Psoas muscle (tissue), 8 donors: ENCODE measurements around the gene RNF220. TPM values are rescaled to one million over a fixed set of nuclear protein-coding genes. Genes with fewer than 3 reads are reported as not detected.
A peak's percentile ranks its signal among the peaks of the same experiment; 100 is the strongest.

Experiments
- ATAC-seq, 4 donors: fragments of 200-7000 bp; cut with Tn5 transposase; one replicate each; pipeline ENCODE4 v1.9.1; 2020; ENCODE audit warnings: moderate library complexity in 3 of 4, mild to moderate bottlenecking in 2 of 4
- DNase-seq, 2 donors: peaks; one replicate each; pipeline ENCODE4 v3.0.0-alpha.2; 2020
- H3K27ac ChIP-seq: fragments of 200-600 bp; one replicate; pipeline ENCODE4 v1.8.0; 2022
- H3K27me3 ChIP-seq, 3 donors: fragments of 200-600 bp in 1 of 3; one replicate each; pipeline versions ENCODE4 v1.6.1 to v1.8.0; 2013 to 2022; ENCODE audit warnings: low read length in 2 of 3, mild to moderate bottlenecking in 2 of 3, moderate library complexity in 1 of 3; ENCODE audit not compliant: insufficient read depth in 3 of 3
- H3K36me3 ChIP-seq, 2 donors: fragments of 200-600 bp in 1 of 2; one replicate each; pipeline versions ENCODE4 v1.6.1 to v1.8.0; 2013 to 2022; ENCODE audit warnings: low read depth in 1 of 2, mild to moderate bottlenecking in 1 of 2, moderate library complexity in 1 of 2; ENCODE audit not compliant: insufficient read depth in 1 of 2
- H3K4me1 ChIP-seq: fragments of 200-600 bp; one replicate; pipeline ENCODE4 v1.8.0; 2022
- H3K4me3 ChIP-seq: fragments of 200-600 bp; one replicate; pipeline ENCODE4 v1.8.0; 2022; ENCODE audit warnings: mild to moderate bottlenecking
- H3K9me3 ChIP-seq: fragments of 200-600 bp; one replicate; pipeline ENCODE4 v1.8.0; 2022
- WGBS, 3 donors: extraction: QIAGEN DNeasy Blood & Tissue Kit; methylation state at CpG; one replicate each; pipeline versions ENCODE4 v1.1.6 to v1.1.7; 2013; 5-methylcytosine and 5-hydroxymethylcytosine counted together
- intact Hi-C, 2 donors: fragments of 100-400 bp; cut with DNase I; formaldehyde crosslinking; loops; one replicate each; pipeline versions ENCODE4 v1.11.0 to v1.14.2; 2022
- polyA plus RNA-seq, 3 donors: library from polyadenylated mRNA; stranded (reverse); fragments of 200-250 nt; gene quantifications; one replicate each; pipeline ENCODE4 v1.2.3, GENCODE V29; 2013
- total RNA-seq, 4 donors: library from RNA; stranded (reverse); fragmentation: NEBNext Ultra II Directional in 2 of 4; extraction: Animal tissue kit (Norgen Biotek cat#: 25700) in 2 of 4; gene quantifications; one replicate each; pipeline versions ENCODE4 v1.2.1 to v1.2.4, GENCODE V29; 2021 to 2023
- TF ChIP-seq, protein P1 (sequence below): fragments of 200-600 bp; IDR thresholded peaks from one replicate; pipeline ENCODE4 v1.8.0; 2022; ENCODE audit warnings: antibody characterized with exemption
- donor health status: healthy with polysubstance abuse.
- donor health status: DM: no; HTN: no; CAD: no; lungs with moderate emphysema.
- donor health status: Bipolar disorder and iron deficiency.
- donor health status: healthy.
- donor health status: DM: yes; HTN: yes; CAD: no.
- donor health status: DM: no; HTN: no; CAD: no.
- donor health status: DM: no; HTN: no; CAD: no.
- donor health status: DM: yes; HTN: yes; CAD: no.

RNF220 gene
- total and polyA plus RNA-seq, 7 donors: 61.1 to 133 (median 75.5) TPM

DNA sequence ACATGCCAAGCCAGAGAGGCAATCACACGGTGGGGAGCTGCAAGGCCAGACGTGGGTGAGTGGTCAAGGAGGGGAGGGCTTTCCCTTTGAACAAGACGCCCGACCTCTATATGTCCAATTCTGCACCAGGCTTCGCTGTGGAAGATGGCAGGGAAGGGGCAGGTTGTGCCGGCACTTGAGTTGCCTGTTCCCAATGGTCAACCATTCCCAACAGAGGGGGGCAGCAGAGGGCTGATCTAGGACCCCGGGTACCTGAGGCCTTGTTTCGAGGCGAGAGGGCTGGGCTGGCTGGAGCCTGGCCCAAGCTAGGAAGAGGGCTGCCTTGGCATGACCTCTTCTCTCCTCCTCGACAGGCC lies 204.3 kb downstream of the RNF220 start:
- intact Hi-C loops: loop anchor here (1.0 to 2.0 kb wide), 2 partner anchors 43 kb away; no protein-coding TSS in a partner anchor
- peak; percentile 57 to 82 for DNase-seq
- Histone ChIP-seq H3K27ac (no peak overlapping the region), H3K9me3 (no peaks in the 10 kb centered on the region), H3K4me3 (no peak overlapping the region), H3K27me3 (peaks cover 0 to 3% (median 0%) of the 10 kb centered on the region in 3 donors), H3K4me1 (no peaks in the 10 kb centered on the region), H3K36me3 (no peaks in the 10 kb centered on the region)
- 26 to 41% (median 32%) methylated on average over 10 of the region's 10 CpGs for WGBS, 3 donors
- peak; percentile 92 to 97 (median 94) for ATAC-seq
- TF ChIP-seq, protein P1, sequence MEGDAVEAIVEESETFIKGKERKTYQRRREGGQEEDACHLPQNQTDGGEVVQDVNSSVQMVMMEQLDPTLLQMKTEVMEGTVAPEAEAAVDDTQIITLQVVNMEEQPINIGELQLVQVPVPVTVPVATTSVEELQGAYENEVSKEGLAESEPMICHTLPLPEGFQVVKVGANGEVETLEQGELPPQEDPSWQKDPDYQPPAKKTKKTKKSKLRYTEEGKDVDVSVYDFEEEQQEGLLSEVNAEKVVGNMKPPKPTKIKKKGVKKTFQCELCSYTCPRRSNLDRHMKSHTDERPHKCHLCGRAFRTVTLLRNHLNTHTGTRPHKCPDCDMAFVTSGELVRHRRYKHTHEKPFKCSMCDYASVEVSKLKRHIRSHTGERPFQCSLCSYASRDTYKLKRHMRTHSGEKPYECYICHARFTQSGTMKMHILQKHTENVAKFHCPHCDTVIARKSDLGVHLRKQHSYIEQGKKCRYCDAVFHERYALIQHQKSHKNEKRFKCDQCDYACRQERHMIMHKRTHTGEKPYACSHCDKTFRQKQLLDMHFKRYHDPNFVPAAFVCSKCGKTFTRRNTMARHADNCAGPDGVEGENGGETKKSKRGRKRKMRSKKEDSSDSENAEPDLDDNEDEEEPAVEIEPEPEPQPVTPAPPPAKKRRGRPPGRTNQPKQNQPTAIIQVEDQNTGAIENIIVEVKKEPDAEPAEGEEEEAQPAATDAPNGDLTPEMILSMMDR: peak; percentile 72

DNA sequence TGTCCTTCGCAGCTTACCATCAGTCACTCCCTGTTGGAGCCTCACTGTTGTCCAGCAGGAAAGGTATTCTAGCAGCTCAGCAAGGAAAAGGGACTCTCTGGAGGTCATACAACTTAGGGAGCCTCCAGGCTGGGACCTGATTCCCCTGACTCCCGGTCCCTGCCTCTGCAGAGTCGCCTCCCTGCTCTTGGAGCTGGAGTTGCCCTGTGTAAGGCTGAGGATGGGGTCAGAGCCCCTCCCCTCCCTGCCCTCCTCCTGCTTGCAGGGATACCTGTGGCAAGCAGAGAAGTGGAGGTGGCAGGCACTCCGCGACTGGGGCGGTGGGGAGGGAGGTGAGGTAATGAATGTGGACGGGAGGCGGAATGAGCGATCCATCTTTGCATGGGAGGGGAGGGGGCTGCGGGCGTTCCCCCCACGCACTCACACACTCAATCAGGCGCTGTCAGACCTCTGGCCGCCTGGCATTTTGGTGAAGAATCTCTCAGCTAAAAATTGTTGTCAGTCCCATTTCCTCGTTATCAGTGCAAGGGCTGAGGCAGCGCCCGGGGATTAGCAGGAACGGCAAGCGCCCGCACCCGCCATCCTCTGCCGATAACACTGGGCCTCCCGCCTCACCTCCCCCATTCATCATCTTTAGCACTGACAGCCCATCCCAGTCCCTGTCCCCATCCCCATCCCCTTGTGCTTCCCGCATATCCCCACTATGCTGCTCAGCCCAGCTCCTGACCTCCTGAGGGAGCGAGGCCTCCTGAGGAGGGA lies 204.9 kb downstream of the RNF220 start:
- Histone ChIP-seq H3K4me1 (no peaks in the 10 kb centered on the region), H3K27me3 (peaks cover 0 to 3% (median 0%) of the 10 kb centered on the region in 3 donors), H3K9me3 (no peaks in the 10 kb centered on the region), H3K27ac (no peak overlapping the region), H3K36me3 (no peaks in the 10 kb centered on the region), H3K4me3 (no peak overlapping the region)
- no peak for ATAC-seq
- no peak for DNase-seq
- TF ChIP-seq, protein P1: no peak
- intact Hi-C loops: loop anchor here (1.0 to 2.0 kb wide), 2 partner anchors 42 to 43 kb away; no protein-coding TSS in a partner anchor
- 78 to 80% (median 79%) methylated on average over 23 to 25 of the region's 25 CpGs for WGBS, 3 donors

DNA sequence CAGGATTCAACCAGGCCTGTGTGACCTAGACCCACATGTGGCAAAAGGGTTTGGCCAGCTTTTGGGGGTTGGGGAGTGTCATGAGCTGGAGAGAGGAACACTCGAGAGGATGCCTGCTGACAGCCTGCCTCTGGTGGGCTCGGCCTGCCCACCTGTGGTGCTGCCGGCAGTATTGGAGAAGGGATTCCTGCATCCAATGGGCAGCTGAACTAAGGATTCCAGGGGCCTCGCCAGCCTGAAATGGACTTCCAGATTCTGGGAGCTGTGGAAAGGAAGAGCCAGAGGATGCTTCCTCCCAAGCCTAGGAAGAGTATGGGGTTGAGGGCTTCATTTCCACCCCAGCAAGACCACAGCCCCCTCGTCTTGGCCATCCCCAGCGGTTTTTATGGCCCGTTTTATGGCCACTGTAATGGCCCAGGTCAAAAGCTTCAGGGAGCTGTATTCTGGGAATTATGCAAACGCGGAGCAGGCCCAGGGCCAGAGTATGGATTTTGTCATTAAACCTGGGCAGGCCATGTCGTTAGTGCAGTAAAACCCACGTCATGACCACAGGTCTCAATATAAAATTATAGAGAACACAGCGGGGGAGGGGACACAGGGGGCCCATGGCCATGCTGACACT lies 205.6 kb downstream of the RNF220 start:
- ATAC-seq: no peak
- Histone ChIP-seq H3K27me3 (peaks cover 0 to 3% (median 0%) of the 10 kb centered on the region in 3 donors), H3K9me3 (no peaks in the 10 kb centered on the region), H3K36me3 (no peaks in the 10 kb centered on the region), H3K4me3 (no peak overlapping the region), H3K27ac (no peak overlapping the region), H3K4me1 (no peaks in the 10 kb centered on the region)
- WGBS, 3 donors: 71 to 79% (median 71%) methylated on average over 12 of the region's 12 CpGs
- no peak for DNase-seq
- TF ChIP-seq, protein P1: no peak
- intact Hi-C loops: no loop called here

DNA sequence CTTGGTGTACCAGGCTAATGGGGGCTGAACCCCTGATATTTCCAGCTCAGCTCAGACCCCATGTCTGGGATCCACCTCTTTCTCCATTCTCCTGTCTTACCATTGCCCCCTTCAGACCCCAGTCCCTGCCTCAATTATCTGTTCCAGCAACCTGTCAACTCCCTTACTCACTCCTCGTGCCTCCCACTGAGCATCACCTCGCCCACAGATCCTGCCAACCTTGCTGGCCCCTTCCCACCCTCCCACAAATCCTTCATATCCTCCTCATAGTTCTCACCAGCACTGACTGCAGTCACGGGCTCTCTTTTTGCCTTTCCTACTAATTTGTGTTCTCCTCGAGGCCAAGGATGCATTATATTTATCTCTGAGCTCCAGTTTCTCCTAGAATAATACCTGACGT lies 206.4 kb downstream of the RNF220 start:
- TF ChIP-seq, protein P1: no peak
- intact Hi-C loops: no loop called here

More for the DNA sequence above, 206.4 kb downstream of the RNF220 start:
- Histone ChIP-seq H3K27me3 (peaks cover 0 to 7% (median 2%) of the 10 kb centered on the region in 3 donors), H3K27ac (no peak overlapping the region), H3K4me3 (no peak overlapping the region), H3K4me1 (no peaks in the 10 kb centered on the region), H3K36me3 (no peaks in the 10 kb centered on the region), H3K9me3 (no peaks in the 10 kb centered on the region)
- peak in 1 of 2 donors; percentile 0 for DNase-seq
- no peak for ATAC-seq
- 67 to 83% (median 77%) methylated on average over 5 of the region's 5 CpGs for WGBS, 3 donors
